Endothelial cell (in vitro differentiated cells): ENCODE measurements around the gene SHROOM3. TPM values are rescaled to one million over a fixed set of nuclear protein-coding genes. Genes with fewer than 3 reads are reported as not detected.
A peak's percentile ranks its signal among the peaks of the same experiment; 100 is the strongest.

Source experiments
- DNase-seq: peaks from one replicate; pipeline ENCODE4 v3.0.0; 2021; ENCODE audit warnings: low spot score
- H3K27ac Mint-ChIP-seq: one replicate; pipeline ENCODE4 v1.8.0; 2021; ENCODE audit warnings: mixed read lengths, inconsistent platforms; ENCODE audit not compliant: unreplicated experiment
- H3K27me3 Mint-ChIP-seq: one replicate; pipeline ENCODE4 v1.8.0; 2021; ENCODE audit warnings: mild to moderate bottlenecking, moderate library complexity, mixed read lengths, inconsistent platforms; ENCODE audit not compliant: unreplicated experiment
- H3K36me3 Mint-ChIP-seq: one replicate; pipeline ENCODE4 v1.8.0; 2021; ENCODE audit warnings: mild to moderate bottlenecking, low read depth, mixed read lengths, inconsistent platforms; ENCODE audit not compliant: unreplicated experiment
- H3K4me1 Mint-ChIP-seq: one replicate; pipeline ENCODE4 v1.8.0; 2021; ENCODE audit warnings: mild to moderate bottlenecking, mixed read lengths, inconsistent platforms; ENCODE audit not compliant: unreplicated experiment
- H3K4me3 Mint-ChIP-seq: one replicate; pipeline ENCODE4 v1.8.0; 2021; ENCODE audit warnings: mild to moderate bottlenecking, mixed read lengths, inconsistent platforms; ENCODE audit not compliant: unreplicated experiment
- H3K9me3 Mint-ChIP-seq: one replicate; pipeline ENCODE4 v1.8.0; 2021; ENCODE audit warnings: mixed read lengths, inconsistent platforms; ENCODE audit not compliant: unreplicated experiment
- total RNA-seq: library from RNA; stranded (reverse); fragmentation: NEBNext Ultra II Directional; extraction: Animal tissue kit (Norgen Biotek cat#: 25700); gene quantifications from one replicate; pipeline ENCODE4 v1.2.1, GENCODE V29; 2021; ENCODE audit not compliant: unreplicated experiment
- TF ChIP-seq, protein P1 (sequence below): fragments of 200-600 bp; sonication (generic); IDR thresholded peaks from one replicate; pipeline ENCODE4 v1.5.0; 2021; ENCODE audit warnings: antibody characterized with exemption; ENCODE audit not compliant: unreplicated experiment

SHROOM3 gene
- total RNA-seq, 1 donor from 2014 or later, result 7.9 TPM

GRCh38 chr4:76435528-76436319, 695 bp downstream of the SHROOM3 start:
- TF ChIP-seq, protein P1, sequence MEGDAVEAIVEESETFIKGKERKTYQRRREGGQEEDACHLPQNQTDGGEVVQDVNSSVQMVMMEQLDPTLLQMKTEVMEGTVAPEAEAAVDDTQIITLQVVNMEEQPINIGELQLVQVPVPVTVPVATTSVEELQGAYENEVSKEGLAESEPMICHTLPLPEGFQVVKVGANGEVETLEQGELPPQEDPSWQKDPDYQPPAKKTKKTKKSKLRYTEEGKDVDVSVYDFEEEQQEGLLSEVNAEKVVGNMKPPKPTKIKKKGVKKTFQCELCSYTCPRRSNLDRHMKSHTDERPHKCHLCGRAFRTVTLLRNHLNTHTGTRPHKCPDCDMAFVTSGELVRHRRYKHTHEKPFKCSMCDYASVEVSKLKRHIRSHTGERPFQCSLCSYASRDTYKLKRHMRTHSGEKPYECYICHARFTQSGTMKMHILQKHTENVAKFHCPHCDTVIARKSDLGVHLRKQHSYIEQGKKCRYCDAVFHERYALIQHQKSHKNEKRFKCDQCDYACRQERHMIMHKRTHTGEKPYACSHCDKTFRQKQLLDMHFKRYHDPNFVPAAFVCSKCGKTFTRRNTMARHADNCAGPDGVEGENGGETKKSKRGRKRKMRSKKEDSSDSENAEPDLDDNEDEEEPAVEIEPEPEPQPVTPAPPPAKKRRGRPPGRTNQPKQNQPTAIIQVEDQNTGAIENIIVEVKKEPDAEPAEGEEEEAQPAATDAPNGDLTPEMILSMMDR, result no peak
- no peaks in the 10 kb centered on the region for H3K36me3 Mint-ChIP-seq
- H3K27ac Mint-ChIP-seq, result peak overlapping the region; percentile 34
- DNase-seq, result no peak
- peaks cover 11% of the 10 kb centered on the region for H3K4me1 Mint-ChIP-seq
- no peaks in the 10 kb centered on the region for H3K27me3 Mint-ChIP-seq
- peak overlapping the region; percentile 50 for H3K4me3 Mint-ChIP-seq
- H3K9me3 Mint-ChIP-seq, result no peaks in the 10 kb centered on the region

DNA sequence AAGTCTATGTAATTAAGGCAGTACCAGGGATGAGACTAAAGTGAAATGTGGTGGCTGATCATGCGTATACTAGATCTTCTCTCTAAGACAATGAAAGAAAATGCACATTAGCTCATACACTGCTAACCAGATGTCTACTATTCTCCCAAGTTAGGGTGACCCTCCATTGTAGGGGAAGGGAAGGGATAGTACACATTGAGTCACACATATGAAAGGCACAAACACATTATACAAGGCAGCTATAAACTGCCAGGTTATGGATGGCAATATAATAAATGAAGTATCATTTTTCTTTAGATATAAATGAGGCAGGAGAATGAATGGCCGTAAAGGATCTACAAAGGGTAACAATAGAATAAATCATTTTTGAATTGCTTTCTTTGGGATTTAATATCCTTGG, 4.5 kb downstream of the SHROOM3 start:
- Mint-ChIP-seq H3K9me3 (no peaks in the 10 kb centered on the region), H3K4me1 (peaks cover 11% of the 10 kb centered on the region), H3K27ac (no peak overlapping the region), H3K4me3 (no peak overlapping the region), H3K36me3 (no peaks in the 10 kb centered on the region), H3K27me3 (peaks cover 2% of the 10 kb centered on the region)
- TF ChIP-seq, protein P1, result no peak
- no peak for DNase-seq

- Mint-ChIP-seq H3K27me3 (peaks cover 7% of the 10 kb centered on the region), H3K36me3 (no peaks in the 10 kb centered on the region), H3K9me3 (no peaks in the 10 kb centered on the region), H3K4me1 (no peaks in the 10 kb centered on the region), H3K4me3 (no peak overlapping the region), H3K27ac (no peak overlapping the region)
- TF ChIP-seq, protein P1, result no peak
- DNase-seq, result no peak
Observed at GRCh38 chr4:76441881-76442280, 6.9 kb downstream of the SHROOM3 start.

DNA sequence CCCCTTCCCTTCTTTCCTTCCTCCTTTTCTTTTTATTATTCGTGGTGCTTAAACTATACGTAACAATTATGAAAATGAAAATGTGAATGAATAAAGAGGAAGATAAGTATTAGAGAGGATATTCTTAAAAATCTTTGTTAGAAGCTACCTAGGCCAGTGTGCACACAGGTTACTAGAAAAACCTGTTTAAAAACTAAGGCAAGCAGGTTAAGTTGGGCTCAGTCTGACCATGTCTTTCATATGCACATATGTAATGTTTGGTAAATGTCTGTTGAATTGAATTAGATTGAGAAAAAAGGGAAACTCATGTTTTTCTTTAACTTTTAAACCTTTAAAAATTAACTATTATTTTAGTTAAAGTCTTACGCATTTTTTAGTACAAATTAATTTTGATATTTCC, 7.8 kb downstream of the SHROOM3 start:
- Mint-ChIP-seq H3K4me3 (no peak overlapping the region), H3K27ac (no peak overlapping the region), H3K9me3 (no peaks in the 10 kb centered on the region), H3K36me3 (no peaks in the 10 kb centered on the region), H3K27me3 (peaks cover 7% of the 10 kb centered on the region), H3K4me1 (no peaks in the 10 kb centered on the region)
- TF ChIP-seq, protein P1, result no peak
- DNase-seq, result no peak

- H3K36me3 Mint-ChIP-seq, result no peaks in the 10 kb centered on the region
Observed at GRCh38 chr4:76443376-76443775, 8.3 kb downstream of the SHROOM3 start.

More at GRCh38 chr4:76443376-76443775, 8.3 kb downstream of the SHROOM3 start:
- H3K27me3 Mint-ChIP-seq, result peaks cover 7% of the 10 kb centered on the region
- H3K4me1 Mint-ChIP-seq, result no peaks in the 10 kb centered on the region
- no peak overlapping the region for H3K4me3 Mint-ChIP-seq
- no peaks in the 10 kb centered on the region for H3K9me3 Mint-ChIP-seq
- TF ChIP-seq, protein P1, result no peak
- DNase-seq, result no peak
- H3K27ac Mint-ChIP-seq, result no peak overlapping the region
